Measurements from ENCODE around the gene NAA30. TPM values are rescaled to one million over a fixed set of nuclear protein-coding genes. Genes with fewer than 3 reads are reported as not detected.

NAA30 gene
- polyA plus RNA-seq, 1 donor from 2014 or later = 26.9 TPM

DNA sequence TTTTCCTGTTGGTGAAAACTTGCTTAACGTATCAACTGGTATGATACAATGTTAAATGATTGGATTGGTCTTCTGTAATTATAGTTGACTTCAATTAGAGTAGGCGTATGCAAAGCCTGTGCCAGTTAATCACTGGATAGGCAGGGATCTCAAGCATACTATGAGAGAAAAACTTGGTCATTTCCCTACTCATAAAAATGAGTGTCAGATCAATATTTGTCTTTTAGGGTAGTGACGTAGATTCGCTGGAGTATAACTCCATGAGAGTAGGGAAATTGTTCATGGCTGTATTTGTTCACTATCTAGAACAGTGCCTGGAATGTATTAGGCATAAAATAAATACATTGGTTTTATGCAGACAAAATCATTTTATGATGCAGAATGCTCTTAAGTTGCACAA, 28.6 kb downstream of the NAA30 start:
- Histone ChIP-seq H3K4me3 (ENCODE audit: low read length) (no peak overlapping the region), H3K79me2 (replicated peaks; ENCODE audit: insufficient read depth, low read length) (no peaks in the 10 kb centered on the region), H3K4me2 (ENCODE audit: low read length) (no peak overlapping the region), H3F3A (ENCODE audit: insufficient read depth, low read length, poor library complexity, severe bottlenecking) (no peaks in the 10 kb centered on the region), H3K27me3 (ENCODE audit: insufficient read depth, low read depth, low read length) (no peaks in the 10 kb centered on the region), H4K20me1 (ENCODE audit: insufficient read depth) (no peaks in the 10 kb centered on the region), H3K36me3 (ENCODE audit: insufficient read depth, low read length) (no peaks in the 10 kb centered on the region), H3K9ac (ENCODE audit: low read length) (no peak overlapping the region), H3K27ac (ENCODE audit: low read length) (no peak overlapping the region), H2AFZ (ENCODE audit: low read depth, low read length) (no peak overlapping the region), H3K9me2 (ENCODE audit: insufficient read depth, low read length) (no peaks in the 10 kb centered on the region), H3K9me3 (ENCODE audit: low read length) (no peaks in the 10 kb centered on the region)
- no peak for TF ChIP-seq TAF1 (IDR thresholded peaks at IDR 0.05; ENCODE audit: low read depth)
- TF ChIP-seq EP300 (conservative IDR thresholded peaks at IDR 0.05; ENCODE audit: poor library complexity, severe bottlenecking) = no peak
- TF ChIP-seq, protein P1, sequence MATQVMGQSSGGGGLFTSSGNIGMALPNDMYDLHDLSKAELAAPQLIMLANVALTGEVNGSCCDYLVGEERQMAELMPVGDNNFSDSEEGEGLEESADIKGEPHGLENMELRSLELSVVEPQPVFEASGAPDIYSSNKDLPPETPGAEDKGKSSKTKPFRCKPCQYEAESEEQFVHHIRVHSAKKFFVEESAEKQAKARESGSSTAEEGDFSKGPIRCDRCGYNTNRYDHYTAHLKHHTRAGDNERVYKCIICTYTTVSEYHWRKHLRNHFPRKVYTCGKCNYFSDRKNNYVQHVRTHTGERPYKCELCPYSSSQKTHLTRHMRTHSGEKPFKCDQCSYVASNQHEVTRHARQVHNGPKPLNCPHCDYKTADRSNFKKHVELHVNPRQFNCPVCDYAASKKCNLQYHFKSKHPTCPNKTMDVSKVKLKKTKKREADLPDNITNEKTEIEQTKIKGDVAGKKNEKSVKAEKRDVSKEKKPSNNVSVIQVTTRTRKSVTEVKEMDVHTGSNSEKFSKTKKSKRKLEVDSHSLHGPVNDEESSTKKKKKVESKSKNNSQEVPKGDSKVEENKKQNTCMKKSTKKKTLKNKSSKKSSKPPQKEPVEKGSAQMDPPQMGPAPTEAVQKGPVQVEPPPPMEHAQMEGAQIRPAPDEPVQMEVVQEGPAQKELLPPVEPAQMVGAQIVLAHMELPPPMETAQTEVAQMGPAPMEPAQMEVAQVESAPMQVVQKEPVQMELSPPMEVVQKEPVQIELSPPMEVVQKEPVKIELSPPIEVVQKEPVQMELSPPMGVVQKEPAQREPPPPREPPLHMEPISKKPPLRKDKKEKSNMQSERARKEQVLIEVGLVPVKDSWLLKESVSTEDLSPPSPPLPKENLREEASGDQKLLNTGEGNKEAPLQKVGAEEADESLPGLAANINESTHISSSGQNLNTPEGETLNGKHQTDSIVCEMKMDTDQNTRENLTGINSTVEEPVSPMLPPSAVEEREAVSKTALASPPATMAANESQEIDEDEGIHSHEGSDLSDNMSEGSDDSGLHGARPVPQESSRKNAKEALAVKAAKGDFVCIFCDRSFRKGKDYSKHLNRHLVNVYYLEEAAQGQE (IDR thresholded peaks at IDR 0.05; ENCODE audit: borderline replicate concordance) = no peak
- no peak for TF ChIP-seq SMC3 (conservative IDR thresholded peaks at IDR 0.05; ENCODE audit: poor library complexity)
- TF ChIP-seq, protein P2, sequence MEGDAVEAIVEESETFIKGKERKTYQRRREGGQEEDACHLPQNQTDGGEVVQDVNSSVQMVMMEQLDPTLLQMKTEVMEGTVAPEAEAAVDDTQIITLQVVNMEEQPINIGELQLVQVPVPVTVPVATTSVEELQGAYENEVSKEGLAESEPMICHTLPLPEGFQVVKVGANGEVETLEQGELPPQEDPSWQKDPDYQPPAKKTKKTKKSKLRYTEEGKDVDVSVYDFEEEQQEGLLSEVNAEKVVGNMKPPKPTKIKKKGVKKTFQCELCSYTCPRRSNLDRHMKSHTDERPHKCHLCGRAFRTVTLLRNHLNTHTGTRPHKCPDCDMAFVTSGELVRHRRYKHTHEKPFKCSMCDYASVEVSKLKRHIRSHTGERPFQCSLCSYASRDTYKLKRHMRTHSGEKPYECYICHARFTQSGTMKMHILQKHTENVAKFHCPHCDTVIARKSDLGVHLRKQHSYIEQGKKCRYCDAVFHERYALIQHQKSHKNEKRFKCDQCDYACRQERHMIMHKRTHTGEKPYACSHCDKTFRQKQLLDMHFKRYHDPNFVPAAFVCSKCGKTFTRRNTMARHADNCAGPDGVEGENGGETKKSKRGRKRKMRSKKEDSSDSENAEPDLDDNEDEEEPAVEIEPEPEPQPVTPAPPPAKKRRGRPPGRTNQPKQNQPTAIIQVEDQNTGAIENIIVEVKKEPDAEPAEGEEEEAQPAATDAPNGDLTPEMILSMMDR (IDR thresholded peaks at IDR 0.05; ENCODE audit: poor library complexity, severe bottlenecking) = no peak
- no peak for TF ChIP-seq EZH2 (IDR thresholded peaks at IDR 0.05; ENCODE audit: borderline replicate concordance, insufficient read depth, low read length, poor library complexity, severe bottlenecking)
- TF ChIP-seq MXI1 (conservative IDR thresholded peaks at IDR 0.05; ENCODE audit: poor library complexity, severe bottlenecking) = no peak
- no peak for TF ChIP-seq RAD21 (conservative IDR thresholded peaks at IDR 0.05)
- TF ChIP-seq POLR2AphosphoS5 (IDR thresholded peaks at IDR 0.05) = no peak

DNA sequence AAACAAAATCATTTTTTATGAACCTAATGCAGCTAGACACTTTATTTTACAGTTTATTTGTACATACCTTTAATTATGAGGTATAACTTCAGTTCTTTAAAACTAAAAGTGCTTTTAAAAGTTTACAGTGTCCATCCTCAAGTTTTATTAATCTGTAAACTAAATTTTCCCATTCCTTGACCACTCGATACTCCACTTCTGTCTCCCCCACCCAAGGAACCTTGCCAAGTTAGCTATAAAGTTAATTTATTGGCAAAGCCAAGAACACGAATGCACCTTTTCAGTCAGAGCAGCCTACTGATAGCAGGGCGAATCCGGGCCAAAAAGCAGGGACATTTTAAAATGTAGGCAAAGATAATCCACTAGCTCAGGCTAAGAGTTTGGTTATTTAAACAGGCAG, 29.6 kb downstream of the NAA30 start:
- no peaks in the 10 kb centered on the region for H3K9me2 ChIP-seq (ENCODE audit: insufficient read depth, low read length)
- no peak overlapping the region for H3K9ac ChIP-seq (ENCODE audit: low read length)
- TF ChIP-seq EP300 (conservative IDR thresholded peaks at IDR 0.05; ENCODE audit: poor library complexity, severe bottlenecking) (no peak), EZH2 (IDR thresholded peaks at IDR 0.05; ENCODE audit: borderline replicate concordance, insufficient read depth, low read length, poor library complexity, severe bottlenecking) (no peak), TAF1 (IDR thresholded peaks at IDR 0.05; ENCODE audit: low read depth) (no peak), MXI1 (conservative IDR thresholded peaks at IDR 0.05; ENCODE audit: poor library complexity, severe bottlenecking) (no peak)
- TF ChIP-seq, protein P2 (IDR thresholded peaks at IDR 0.05; ENCODE audit: poor library complexity, severe bottlenecking) = no peak
- TF ChIP-seq, protein P1 (IDR thresholded peaks at IDR 0.05; ENCODE audit: borderline replicate concordance) = no peak
- no peaks in the 10 kb centered on the region for H4K20me1 ChIP-seq (ENCODE audit: insufficient read depth)
- no peaks in the 10 kb centered on the region for H3K36me3 ChIP-seq (ENCODE audit: insufficient read depth, low read length)
- no peak overlapping the region for H3K4me2 ChIP-seq (ENCODE audit: low read length)
- H3K9me3 ChIP-seq (ENCODE audit: low read length) = no peaks in the 10 kb centered on the region
- no peaks in the 10 kb centered on the region for H3K27me3 ChIP-seq (ENCODE audit: insufficient read depth, low read depth, low read length)
- H3K79me2 ChIP-seq (replicated peaks; ENCODE audit: insufficient read depth, low read length) = no peaks in the 10 kb centered on the region
- H3F3A ChIP-seq (ENCODE audit: insufficient read depth, low read length, poor library complexity, severe bottlenecking) = no peaks in the 10 kb centered on the region
- no peak overlapping the region for H3K4me3 ChIP-seq (ENCODE audit: low read length)
- no peak overlapping the region for H2AFZ ChIP-seq (ENCODE audit: low read depth, low read length)
- no peak overlapping the region for H3K27ac ChIP-seq (ENCODE audit: low read length)
